RPMI7951 (cell line): ENCODE data around the gene DPY19L1. TPM values are rescaled to one million over a fixed set of nuclear protein-coding genes. Genes with fewer than 3 reads are reported as not detected.

ENCODE experiments used
- total RNA-seq: library from RNA; depleted of rRNA; stranded (reverse); fragments of >200 nt; shearing (Covaris generic); gene quantifications from 2 replicates; pipeline ENCODE4 v1.2.3, GENCODE V29; 2014; rRNA removed

DPY19L1 gene
- total RNA-seq, 1 experiment from 2014 or later: 52.6 TPM

Other genes starting within 250 kb of the DPY19L1 start
- gene TBX20, start 216.6 kb upstream of the DPY19L1 start, total RNA-seq: 0.12 and 0.29 TPM in 2 replicates